ENCODE results near the gene TMEM175.

The TMEM175 gene

GRCh38 chr4:885353-885752 is 46.9 kb upstream of the TMEM175 start:
- ChIA-PET POLR2A (no interaction called here), CTCF (no interaction called here)
- no peak for DNase-seq (ENCODE audit: extremely low spot score)
- TF ChIP-seq LEF1 (IDR thresholded peaks at IDR 0.05; ENCODE audit: borderline replicate concordance): no peak
- TF ChIP-seq ZNF384 (IDR thresholded peaks at IDR 0.05): no peak
- TF ChIP-seq NFRKB (IDR thresholded peaks at IDR 0.05): no peak
- TF ChIP-seq FOXK2 (IDR thresholded peaks at IDR 0.05): no peak
- no peak for TF ChIP-seq HDGF (IDR thresholded peaks at IDR 0.05; ENCODE audit: borderline replicate concordance)
- no peak for TF ChIP-seq L3MBTL2 (conservative IDR thresholded peaks at IDR 0.05)
- no peak for TF ChIP-seq SUZ12 (IDR thresholded peaks at IDR 0.05)
- TF ChIP-seq FOXA1 (IDR thresholded peaks at IDR 0.05): no peak
- TF ChIP-seq TARDBP (IDR thresholded peaks at IDR 0.05): no peak
- TF ChIP-seq FOXM1 (IDR thresholded peaks at IDR 0.05; ENCODE audit: borderline replicate concordance): no peak
- TF ChIP-seq ARNT (IDR thresholded peaks at IDR 0.05): no peak
- TF ChIP-seq CTBP1 (IDR thresholded peaks at IDR 0.05; ENCODE audit: borderline replicate concordance): no peak

GRCh38 chr4:886244-886643 is 46.0 kb upstream of the TMEM175 start:
- POLR2A ChIA-PET: no interaction called here
- CTCF ChIA-PET: no interaction called here
- DNase-seq (ENCODE audit: extremely low spot score): no peak
- TF ChIP-seq BHLHE40 (IDR thresholded peaks at IDR 0.05; ENCODE audit: borderline replicate concordance): no peak

- TF ChIP-seq ZNF384 (IDR thresholded peaks at IDR 0.05): no peak
- TF ChIP-seq TARDBP (IDR thresholded peaks at IDR 0.05): peak; percentile 39; the same call in 1 of the 2 replicates
- no peak for DNase-seq (ENCODE audit: extremely low spot score)
- POLR2A ChIA-PET: no interaction called here
- CTCF ChIA-PET: no interaction called here
Measured at GRCh38 chr4:887034-887763, 45.1 kb upstream of the TMEM175 start.

- ChIA-PET POLR2A (no interaction called here), CTCF (no interaction called here)
- DNase-seq (ENCODE audit: extremely low spot score): no peak
Measured at GRCh38 chr4:888029-888428, 44.2 kb upstream of the TMEM175 start.

GRCh38 chr4:889516-889915 is 42.7 kb upstream of the TMEM175 start:
- CTCF ChIA-PET: no interaction called here

More at GRCh38 chr4:888029-888428, 44.2 kb upstream of the TMEM175 start:
- no peak for TF ChIP-seq PKNOX1 (IDR thresholded peaks at IDR 0.05)
- TF ChIP-seq CTBP1 (IDR thresholded peaks at IDR 0.05; ENCODE audit: borderline replicate concordance): no peak
- no peak for TF ChIP-seq L3MBTL2 (conservative IDR thresholded peaks at IDR 0.05)
- TF ChIP-seq ELF4 (IDR thresholded peaks at IDR 0.05): no peak
- no peak for TF ChIP-seq FOXA1 (IDR thresholded peaks at IDR 0.05)
- TF ChIP-seq ZNF384 (IDR thresholded peaks at IDR 0.05): no peak
- no peak for TF ChIP-seq SUZ12 (IDR thresholded peaks at IDR 0.05)
- no peak for TF ChIP-seq HDGF (IDR thresholded peaks at IDR 0.05; ENCODE audit: borderline replicate concordance)
- no peak for TF ChIP-seq FOXM1 (IDR thresholded peaks at IDR 0.05; ENCODE audit: borderline replicate concordance)
- no peak for TF ChIP-seq BHLHE40 (IDR thresholded peaks at IDR 0.05; ENCODE audit: borderline replicate concordance)
- TF ChIP-seq SP1 (IDR thresholded peaks at IDR 0.05): no peak
- TF ChIP-seq ARNT (IDR thresholded peaks at IDR 0.05): no peak
- no peak for TF ChIP-seq FOXK2 (IDR thresholded peaks at IDR 0.05)
- no peak for TF ChIP-seq TARDBP (IDR thresholded peaks at IDR 0.05)
- no peak for TF ChIP-seq NFRKB (IDR thresholded peaks at IDR 0.05)

GRCh38 chr4:890036-890695 is 42.1 kb upstream of the TMEM175 start:
- no peak for DNase-seq (ENCODE audit: extremely low spot score)
- ChIA-PET POLR2A (no interaction called here), CTCF (interaction anchor here (1.7 kb wide), 1 partner anchor 148 kb away, joined by 5 read pairs; no protein-coding TSS in a partner anchor)
- no peak for TF ChIP-seq FOXA1 (IDR thresholded peaks at IDR 0.05)
- no peak for TF ChIP-seq NFRKB (IDR thresholded peaks at IDR 0.05)
- no peak for TF ChIP-seq SP1 (IDR thresholded peaks at IDR 0.05)
- no peak for TF ChIP-seq L3MBTL2 (conservative IDR thresholded peaks at IDR 0.05)
- TF ChIP-seq CTBP1 (IDR thresholded peaks at IDR 0.05; ENCODE audit: borderline replicate concordance): no peak
- TF ChIP-seq PKNOX1 (IDR thresholded peaks at IDR 0.05): no peak
- no peak for TF ChIP-seq LEF1 (IDR thresholded peaks at IDR 0.05; ENCODE audit: borderline replicate concordance)
- no peak for TF ChIP-seq ARNT (IDR thresholded peaks at IDR 0.05)
- no peak for TF ChIP-seq FOXM1 (IDR thresholded peaks at IDR 0.05; ENCODE audit: borderline replicate concordance)
- no peak for TF ChIP-seq TARDBP (IDR thresholded peaks at IDR 0.05)
- no peak for TF ChIP-seq ZNF384 (IDR thresholded peaks at IDR 0.05)
- no peak for TF ChIP-seq FOXK2 (IDR thresholded peaks at IDR 0.05)
- TF ChIP-seq ELF4 (IDR thresholded peaks at IDR 0.05): no peak
- TF ChIP-seq HDGF (IDR thresholded peaks at IDR 0.05; ENCODE audit: borderline replicate concordance): no peak
- no peak for TF ChIP-seq BHLHE40 (IDR thresholded peaks at IDR 0.05; ENCODE audit: borderline replicate concordance)
- TF ChIP-seq SUZ12 (IDR thresholded peaks at IDR 0.05): no peak

More at GRCh38 chr4:889516-889915, 42.7 kb upstream of the TMEM175 start:
- POLR2A ChIA-PET: interaction anchor here (0.6 kb wide), 1 partner anchor 37 kb away, joined by 3 read pairs; no protein-coding TSS in a partner anchor
- no peak for TF ChIP-seq PKNOX1 (IDR thresholded peaks at IDR 0.05)
- TF ChIP-seq BHLHE40 (IDR thresholded peaks at IDR 0.05; ENCODE audit: borderline replicate concordance): no peak
- no peak for TF ChIP-seq HDGF (IDR thresholded peaks at IDR 0.05; ENCODE audit: borderline replicate concordance)
- no peak for TF ChIP-seq TARDBP (IDR thresholded peaks at IDR 0.05)
- TF ChIP-seq ARNT (IDR thresholded peaks at IDR 0.05): no peak
- no peak for TF ChIP-seq L3MBTL2 (conservative IDR thresholded peaks at IDR 0.05)
- TF ChIP-seq NFRKB (IDR thresholded peaks at IDR 0.05): no peak
- TF ChIP-seq SUZ12 (IDR thresholded peaks at IDR 0.05): no peak
- no peak for TF ChIP-seq ZNF384 (IDR thresholded peaks at IDR 0.05)
- no peak for TF ChIP-seq FOXA1 (IDR thresholded peaks at IDR 0.05)
- no peak for TF ChIP-seq LEF1 (IDR thresholded peaks at IDR 0.05; ENCODE audit: borderline replicate concordance)
- no peak for TF ChIP-seq SP1 (IDR thresholded peaks at IDR 0.05)
- no peak for TF ChIP-seq FOXK2 (IDR thresholded peaks at IDR 0.05)
- DNase-seq (ENCODE audit: extremely low spot score): no peak

All from HEK293T (cell line).